ENCODE data around the gene GSAP.

DNA sequence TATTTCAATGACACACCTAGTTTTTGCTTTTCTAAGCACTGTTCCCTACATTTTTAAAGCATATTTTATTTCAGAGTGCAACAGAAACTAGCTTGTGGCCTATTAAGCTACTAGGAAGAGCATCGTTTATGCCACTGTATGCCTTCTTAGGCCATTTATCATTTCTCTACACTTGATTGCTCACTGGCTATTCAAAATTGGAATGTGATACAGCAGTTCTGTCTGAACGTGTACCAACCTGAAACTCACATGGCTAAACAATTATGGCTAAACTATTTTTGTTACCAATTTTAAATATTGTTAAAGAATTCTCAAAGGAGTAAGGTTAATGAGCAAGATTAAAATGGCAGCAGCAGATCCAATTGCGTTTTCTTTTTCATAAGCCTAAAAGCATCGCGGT is 105.2 kb downstream of the GSAP start:
- TF ChIP-seq, protein P1, sequence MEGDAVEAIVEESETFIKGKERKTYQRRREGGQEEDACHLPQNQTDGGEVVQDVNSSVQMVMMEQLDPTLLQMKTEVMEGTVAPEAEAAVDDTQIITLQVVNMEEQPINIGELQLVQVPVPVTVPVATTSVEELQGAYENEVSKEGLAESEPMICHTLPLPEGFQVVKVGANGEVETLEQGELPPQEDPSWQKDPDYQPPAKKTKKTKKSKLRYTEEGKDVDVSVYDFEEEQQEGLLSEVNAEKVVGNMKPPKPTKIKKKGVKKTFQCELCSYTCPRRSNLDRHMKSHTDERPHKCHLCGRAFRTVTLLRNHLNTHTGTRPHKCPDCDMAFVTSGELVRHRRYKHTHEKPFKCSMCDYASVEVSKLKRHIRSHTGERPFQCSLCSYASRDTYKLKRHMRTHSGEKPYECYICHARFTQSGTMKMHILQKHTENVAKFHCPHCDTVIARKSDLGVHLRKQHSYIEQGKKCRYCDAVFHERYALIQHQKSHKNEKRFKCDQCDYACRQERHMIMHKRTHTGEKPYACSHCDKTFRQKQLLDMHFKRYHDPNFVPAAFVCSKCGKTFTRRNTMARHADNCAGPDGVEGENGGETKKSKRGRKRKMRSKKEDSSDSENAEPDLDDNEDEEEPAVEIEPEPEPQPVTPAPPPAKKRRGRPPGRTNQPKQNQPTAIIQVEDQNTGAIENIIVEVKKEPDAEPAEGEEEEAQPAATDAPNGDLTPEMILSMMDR (conservative IDR thresholded peaks at IDR 0.05; ENCODE audit: low read length) = no peak
- TF ChIP-seq EZH2phosphoT487 (IDR thresholded peaks at IDR 0.05; ENCODE audit: borderline replicate concordance, low read depth, low read length) = no peak

Data from OCI-LY7 (cell line).